Breast epithelium (tissue), 3 donors: ENCODE results near the gene DTX3L.

Experiments
- POLR2A ChIP-seq: fragments of 450-650 bp; IDR thresholded peaks from one replicate; pipeline ENCODE4 v1.6.1; 2016; ENCODE audit warnings: antibody characterized with exemption, mild to moderate bottlenecking, moderate library complexity
- POLR2AphosphoS5 ChIP-seq, 3 donors: sonication (generic); formaldehyde crosslinking; IDR thresholded peaks; one replicate each; pipeline ENCODE4 v1.6.1; 2017; ENCODE audit warnings: antibody characterized with exemption in 3 of 3
- TF ChIP-seq, protein P1 (sequence below), 3 donors: fragments of 450-650 bp; IDR thresholded peaks; one replicate each; pipeline ENCODE4 v1.5.1; 2016 to 2017; ENCODE audit warnings: antibody characterized with exemption in 3 of 3, mild to moderate bottlenecking in 3 of 3, moderate library complexity in 3 of 3

- TF ChIP-seq, protein P1, sequence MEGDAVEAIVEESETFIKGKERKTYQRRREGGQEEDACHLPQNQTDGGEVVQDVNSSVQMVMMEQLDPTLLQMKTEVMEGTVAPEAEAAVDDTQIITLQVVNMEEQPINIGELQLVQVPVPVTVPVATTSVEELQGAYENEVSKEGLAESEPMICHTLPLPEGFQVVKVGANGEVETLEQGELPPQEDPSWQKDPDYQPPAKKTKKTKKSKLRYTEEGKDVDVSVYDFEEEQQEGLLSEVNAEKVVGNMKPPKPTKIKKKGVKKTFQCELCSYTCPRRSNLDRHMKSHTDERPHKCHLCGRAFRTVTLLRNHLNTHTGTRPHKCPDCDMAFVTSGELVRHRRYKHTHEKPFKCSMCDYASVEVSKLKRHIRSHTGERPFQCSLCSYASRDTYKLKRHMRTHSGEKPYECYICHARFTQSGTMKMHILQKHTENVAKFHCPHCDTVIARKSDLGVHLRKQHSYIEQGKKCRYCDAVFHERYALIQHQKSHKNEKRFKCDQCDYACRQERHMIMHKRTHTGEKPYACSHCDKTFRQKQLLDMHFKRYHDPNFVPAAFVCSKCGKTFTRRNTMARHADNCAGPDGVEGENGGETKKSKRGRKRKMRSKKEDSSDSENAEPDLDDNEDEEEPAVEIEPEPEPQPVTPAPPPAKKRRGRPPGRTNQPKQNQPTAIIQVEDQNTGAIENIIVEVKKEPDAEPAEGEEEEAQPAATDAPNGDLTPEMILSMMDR (IDR thresholded peaks at IDR 0.05): no peak
- no peak for TF ChIP-seq POLR2AphosphoS5 (IDR thresholded peaks at IDR 0.05)
- TF ChIP-seq POLR2A: no peak
Measured at GRCh38 chr3:122580470-122580869, 16.3 kb downstream of the DTX3L start.
